T-helper 1 cell (primary cell): ENCODE results near the gene MUS81.
A peak's percentile ranks its signal among the peaks of the same experiment; 100 is the strongest.
"Not testable (repeated sequence)": the region's sequence is repeated elsewhere in the genome, so short reads cannot be mapped to it uniquely, and the experiment has no call there.

Experiments
- DNase-seq, 5 donors: peaks; one replicate each; pipeline ENCODE4 v3.0.0-alpha.2; 2012 to 2020

Gene MUS81

GRCh38 chr11:65848693-65849092 lies 11.5 kb upstream of the MUS81 start:
- not testable (repeated sequence) for DNase-seq

GRCh38 chr11:65849366-65849765 lies 10.9 kb upstream of the MUS81 start:
- no peak for DNase-seq

GRCh38 chr11:65849771-65850216 lies 10.4 kb upstream of the MUS81 start:
- DNase-seq = no peak

- DNase-seq = peak in 1 of 5 donors; percentile 12
Observed at GRCh38 chr11:65850217-65851082, 9.8 kb upstream of the MUS81 start.

GRCh38 chr11:65851083-65851579 lies 9.1 kb upstream of the MUS81 start:
- peak in 1 of 5 donors; percentile 23 for DNase-seq

- no peak for DNase-seq
Observed at GRCh38 chr11:65851811-65852507, 8.3 kb upstream of the MUS81 start.

GRCh38 chr11:65852508-65853245 lies 7.6 kb upstream of the MUS81 start:
- DNase-seq = no peak

GRCh38 chr11:65853246-65853979 lies 6.8 kb upstream of the MUS81 start:
- no peak for DNase-seq

- DNase-seq = no peak
Observed at GRCh38 chr11:65854161-65854592, 6.1 kb upstream of the MUS81 start.

- no peak for DNase-seq
Observed at GRCh38 chr11:65854852-65855837, 5.1 kb upstream of the MUS81 start.

- DNase-seq = no peak
Observed at GRCh38 chr11:65855927-65856363, 4.3 kb upstream of the MUS81 start.

- DNase-seq = peak; percentile 73 to 88 (median 80)
Observed at GRCh38 chr11:65856689-65857499, 3.3 kb upstream of the MUS81 start.

- peak; percentile 41 to 73 (median 60) for DNase-seq
Observed at GRCh38 chr11:65857500-65857852, 2.8 kb upstream of the MUS81 start.

GRCh38 chr11:65857853-65858680 lies 2.2 kb upstream of the MUS81 start, which contains the start of gene CFL1:
CFL1 (minus strand) TSS chr11:65858180; CDS start chr11:65858099, 81 bp downstream.
- peak; percentile 95 to 99 (median 96) for DNase-seq

- no peak for DNase-seq
Observed at GRCh38 chr11:65858681-65859087, 1.5 kb upstream of the MUS81 start.

GRCh38 chr11:65859095-65859811 lies 980 bp upstream of the MUS81 start:
- peak; percentile 94 to 99 (median 94) for DNase-seq

- DNase-seq = no peak
Observed at GRCh38 chr11:65859812-65860277, 388 bp upstream of the MUS81 start.

- DNase-seq = no peak
Observed at GRCh38 chr11:65861165-65861505, 902 bp downstream of the MUS81 start.
